Erythroblast (primary cell): ENCODE results near the gene STK39.

Experiments
- DNase-seq, 2 experiments: peaks; one replicate each; lab custom pipeline; 2025; lab: John Stamatoyannopoulos, UW
- GATA1 ChIP-seq: IDR thresholded peaks from 2 replicates; pipeline ENCODE4 v1.6.1; 2011; ENCODE audit warnings: low read depth, mild to moderate bottlenecking, control low read depth, low read length, moderate library complexity
- POLR2A ChIP-seq: IDR thresholded peaks from 2 replicates; pipeline ENCODE4 v1.6.1; 2011; ENCODE audit warnings: mild to moderate bottlenecking, low read length

Gene STK39

DNA sequence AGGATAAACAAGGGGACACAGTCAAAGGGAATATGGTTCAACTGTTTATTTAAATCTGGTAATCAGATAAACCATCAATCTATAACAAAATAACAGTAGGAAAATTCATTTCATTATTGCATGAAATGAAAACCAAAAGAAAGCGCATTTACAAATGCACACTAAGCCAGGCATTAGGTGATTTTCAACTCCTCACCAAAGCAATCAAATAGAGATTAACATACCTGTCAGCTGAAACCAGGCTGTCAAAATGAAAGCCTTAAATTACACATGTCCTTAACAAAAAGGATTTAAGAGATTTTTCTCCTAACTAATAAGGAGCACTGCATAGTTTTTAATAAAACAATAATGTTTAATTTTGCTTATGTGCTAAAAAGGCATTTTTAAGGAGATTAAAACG is 23.0 kb downstream of the STK39 start:
- DNase-seq, result no peak
- TF ChIP-seq POLR2A, result no peak
- no peak for TF ChIP-seq GATA1

DNA sequence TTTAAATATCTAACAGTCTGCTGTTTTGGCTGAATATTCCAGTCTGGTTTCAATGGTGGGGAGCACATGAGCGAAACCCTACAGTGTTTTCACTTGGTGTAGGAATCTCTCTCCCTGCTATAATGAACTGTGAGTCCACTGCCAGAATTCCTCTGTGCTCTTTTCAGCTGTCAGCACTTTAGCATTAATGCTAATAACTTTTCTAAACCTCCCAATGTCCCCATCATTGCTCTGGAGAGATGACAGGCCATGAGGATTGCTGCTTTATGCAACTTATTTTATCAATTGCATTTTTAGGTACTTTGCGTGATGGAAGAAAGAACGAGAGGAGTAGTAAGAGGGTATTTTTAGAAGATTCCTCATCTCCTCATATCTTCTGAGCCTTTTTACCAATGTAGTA is 25.3 kb downstream of the STK39 start:
- no peak for DNase-seq
- TF ChIP-seq GATA1 (no peak), POLR2A (no peak)

DNA sequence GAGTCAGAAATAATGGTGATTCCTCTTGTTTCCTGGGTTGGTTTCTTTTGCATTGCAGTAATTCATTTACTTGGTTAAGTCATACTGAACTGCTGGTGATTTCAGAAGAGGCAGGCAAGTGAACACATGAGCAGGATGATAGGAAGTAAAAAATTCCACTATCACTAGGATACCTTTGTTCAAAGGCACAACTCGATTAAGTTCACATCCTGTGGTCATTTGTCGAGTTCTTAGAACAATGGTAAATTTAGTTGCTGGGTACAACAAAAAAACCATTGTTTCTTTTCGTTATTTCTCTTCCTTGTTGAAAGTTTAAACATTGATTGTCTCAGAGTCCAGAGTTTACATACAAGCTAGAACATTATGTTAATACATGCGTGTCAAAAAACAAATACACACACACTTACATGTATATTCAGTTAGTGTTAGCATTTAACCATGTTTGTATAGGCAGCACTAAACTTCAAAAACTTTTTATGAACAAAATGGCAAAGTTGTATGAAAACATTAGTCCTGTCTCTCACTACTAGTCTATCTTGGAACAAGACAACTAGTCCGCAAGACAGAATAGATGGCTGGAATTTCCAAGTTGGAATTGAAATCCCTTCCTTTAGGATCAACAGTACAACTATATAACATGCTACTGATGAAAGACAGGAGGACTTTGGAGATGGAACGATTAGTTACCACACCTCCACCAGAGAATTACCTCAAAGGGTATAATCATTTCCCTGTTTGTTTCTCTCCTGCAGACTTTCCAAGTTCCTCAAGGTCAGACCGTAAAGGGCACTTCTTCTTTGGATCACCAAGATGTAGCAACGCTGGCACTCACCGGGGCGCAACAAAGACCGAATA is 26.2 kb downstream of the STK39 start:
- TF ChIP-seq POLR2A, result no peak
- TF ChIP-seq GATA1, result no peak
- no peak for DNase-seq

DNA sequence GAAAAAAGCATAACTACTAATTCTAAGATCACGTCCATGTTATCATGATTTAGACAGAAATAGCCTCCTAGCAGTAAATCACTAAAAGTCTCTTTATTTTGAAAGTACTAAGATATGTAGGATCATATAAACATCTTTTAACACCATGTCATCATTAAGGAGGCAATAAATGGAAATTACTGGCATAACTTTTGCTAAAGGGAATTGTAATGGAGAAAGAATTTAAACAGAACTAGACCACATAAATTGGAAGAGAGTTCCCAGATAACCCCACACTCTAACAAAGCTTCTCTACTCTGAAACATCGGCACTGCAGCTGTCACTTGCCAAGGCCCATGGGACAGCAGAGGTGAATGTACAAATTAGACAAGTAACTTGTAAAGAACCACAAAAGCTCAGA is 29.5 kb downstream of the STK39 start:
- no peak for TF ChIP-seq GATA1
- TF ChIP-seq POLR2A, result no peak
- DNase-seq, result no peak

DNA sequence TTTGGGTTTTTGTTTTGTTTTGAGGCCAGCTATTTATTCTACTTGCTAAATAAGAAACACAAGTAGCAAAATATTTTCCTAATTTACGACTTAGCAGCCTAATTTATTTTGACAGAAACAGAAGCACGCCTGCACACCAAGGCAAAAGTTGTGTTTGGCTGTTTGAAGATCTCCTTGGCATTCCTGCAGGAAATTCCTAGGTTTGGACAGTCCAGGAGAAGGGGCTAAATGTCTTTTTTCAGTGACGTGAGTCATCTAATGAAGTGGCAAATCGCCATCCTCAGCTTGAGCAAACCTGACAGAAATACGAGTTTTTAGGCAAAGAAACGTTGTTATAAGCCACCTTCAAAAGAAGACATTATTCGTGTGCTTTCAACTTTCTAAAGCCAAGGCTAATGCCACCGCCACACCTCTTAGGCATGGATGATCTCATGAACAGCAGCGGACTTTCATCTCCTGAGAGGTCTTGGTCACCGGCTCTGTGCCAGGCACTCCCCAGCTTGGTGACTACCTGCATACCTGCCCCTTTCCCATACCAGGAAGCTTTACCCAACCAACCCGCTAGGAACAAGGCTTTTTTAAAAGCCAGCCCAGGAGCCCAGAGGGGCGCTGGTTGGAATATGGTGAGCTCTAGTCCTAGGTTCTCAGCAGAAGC is 30.9 kb downstream of the STK39 start:
- no peak for DNase-seq
- no peak for TF ChIP-seq POLR2A
- no peak for TF ChIP-seq GATA1

DNA sequence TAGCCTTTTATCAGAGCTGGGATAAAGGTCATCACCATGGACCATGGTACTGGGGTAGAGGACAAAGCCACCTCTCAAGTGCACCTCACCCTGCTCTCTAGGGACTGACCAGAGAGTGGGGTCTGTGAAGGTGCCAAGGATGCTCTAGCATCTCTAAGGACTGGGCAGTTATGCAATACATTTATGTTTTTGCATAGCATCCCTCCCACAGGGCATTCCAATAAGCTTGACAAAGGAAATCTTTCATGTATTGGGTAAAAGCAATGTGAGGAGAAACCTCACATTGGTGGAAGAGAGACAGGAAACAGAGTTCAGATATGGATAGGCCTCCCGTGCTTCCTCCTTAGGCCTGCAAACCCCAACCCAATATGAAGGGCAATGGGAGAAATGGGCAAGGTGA is 31.6 kb downstream of the STK39 start:
- TF ChIP-seq GATA1 (no peak), POLR2A (no peak)
- no peak for DNase-seq

DNA sequence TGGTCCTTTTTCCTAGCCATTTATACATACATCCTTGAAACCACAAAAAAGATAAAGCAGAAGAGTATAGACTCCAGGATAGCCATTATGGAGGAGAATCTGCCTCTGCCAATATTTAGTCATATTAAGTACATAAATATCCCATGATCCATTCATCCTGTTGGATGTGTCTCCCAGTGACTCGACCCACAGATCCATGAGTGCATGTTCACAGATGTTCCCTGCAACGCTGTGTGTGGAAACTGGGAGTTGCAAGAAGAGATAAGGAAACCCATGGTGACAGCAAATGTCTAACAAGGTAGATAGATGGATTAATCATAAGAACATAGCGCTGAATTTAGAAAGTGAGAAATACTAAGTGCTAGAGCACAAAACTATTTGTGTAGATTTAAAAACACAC is 34.5 kb downstream of the STK39 start:
- no peak for TF ChIP-seq POLR2A
- no peak for TF ChIP-seq GATA1
- DNase-seq, result no peak

DNA sequence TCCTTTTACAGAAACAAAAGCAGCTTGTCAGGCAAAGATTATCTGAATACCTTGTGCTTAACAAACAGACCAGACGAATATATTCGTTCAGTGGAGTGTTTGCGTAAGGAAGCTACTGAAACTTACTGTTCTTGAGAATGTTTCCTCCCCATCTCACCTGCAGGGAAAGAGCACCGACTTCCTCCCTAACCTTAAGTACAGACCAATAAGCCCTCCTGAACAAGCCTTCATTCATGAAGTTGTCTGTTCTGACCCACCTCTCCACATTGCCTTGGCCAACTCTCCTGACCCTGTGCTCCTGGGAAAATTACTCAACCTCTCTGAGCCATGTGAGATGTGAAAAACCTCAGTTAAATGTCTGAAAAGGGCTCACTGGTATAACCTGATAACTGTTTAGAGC is 35.2 kb downstream of the STK39 start:
- TF ChIP-seq POLR2A (no peak), GATA1 (no peak)
- no peak for DNase-seq

DNA sequence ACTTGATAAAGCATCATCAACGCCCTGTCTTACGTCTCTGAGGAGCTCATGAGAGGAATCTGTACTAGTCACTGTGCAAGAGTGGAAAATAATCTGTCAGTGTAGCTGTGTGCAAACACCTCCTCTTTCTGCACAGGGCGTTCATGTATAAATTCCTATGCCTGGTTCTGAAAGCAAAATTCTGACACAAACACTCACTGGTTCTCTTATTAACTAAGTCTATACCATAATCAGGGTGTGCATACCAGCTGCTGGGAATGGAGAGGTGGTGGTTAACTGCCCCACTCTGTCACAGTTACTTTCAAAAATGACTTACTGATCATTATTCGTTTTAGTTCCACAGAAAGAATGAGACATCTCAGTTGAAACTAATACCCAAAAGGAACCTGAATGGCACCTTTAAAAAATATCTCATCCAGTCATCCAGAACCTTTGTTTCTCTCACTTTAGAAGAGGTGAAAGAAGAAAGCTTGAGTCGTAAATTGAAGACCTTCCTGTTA is 35.7 kb downstream of the STK39 start:
- DNase-seq, result no peak
- no peak for TF ChIP-seq POLR2A
- TF ChIP-seq GATA1, result no peak

DNA sequence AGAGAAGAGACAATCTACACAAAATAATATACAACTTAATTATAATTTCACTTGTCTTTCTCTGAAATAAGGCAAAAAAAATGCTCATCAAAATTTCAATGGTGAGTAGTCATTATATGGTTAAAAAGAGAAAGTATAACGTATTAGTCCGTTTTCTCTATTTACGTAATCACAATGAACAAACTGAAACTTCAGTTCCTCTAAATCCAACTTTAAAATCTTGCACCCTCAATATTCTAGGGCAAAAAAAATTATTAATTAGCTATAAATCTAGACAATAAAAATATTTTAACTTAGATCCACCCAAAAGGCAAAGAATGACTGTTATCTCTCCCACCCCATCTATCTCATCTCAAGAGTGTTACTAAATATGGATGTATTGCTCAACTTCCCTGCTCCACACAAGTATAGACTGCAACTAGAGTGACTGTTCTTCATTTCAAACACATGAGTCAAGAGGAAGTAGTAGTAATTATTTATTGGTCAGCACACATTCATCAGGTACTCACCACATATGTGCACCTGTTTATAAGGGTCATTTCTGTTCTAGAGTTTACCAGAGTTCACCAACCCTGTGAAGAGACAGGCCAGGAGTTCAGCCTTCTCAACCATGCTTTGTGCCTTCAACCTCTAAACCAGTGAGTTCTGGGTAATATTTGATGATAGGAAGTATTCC is 36.4 kb downstream of the STK39 start:
- TF ChIP-seq GATA1, result no peak
- TF ChIP-seq POLR2A, result no peak
- DNase-seq, result peak in 1 of 2 experiments; percentile 10

DNA sequence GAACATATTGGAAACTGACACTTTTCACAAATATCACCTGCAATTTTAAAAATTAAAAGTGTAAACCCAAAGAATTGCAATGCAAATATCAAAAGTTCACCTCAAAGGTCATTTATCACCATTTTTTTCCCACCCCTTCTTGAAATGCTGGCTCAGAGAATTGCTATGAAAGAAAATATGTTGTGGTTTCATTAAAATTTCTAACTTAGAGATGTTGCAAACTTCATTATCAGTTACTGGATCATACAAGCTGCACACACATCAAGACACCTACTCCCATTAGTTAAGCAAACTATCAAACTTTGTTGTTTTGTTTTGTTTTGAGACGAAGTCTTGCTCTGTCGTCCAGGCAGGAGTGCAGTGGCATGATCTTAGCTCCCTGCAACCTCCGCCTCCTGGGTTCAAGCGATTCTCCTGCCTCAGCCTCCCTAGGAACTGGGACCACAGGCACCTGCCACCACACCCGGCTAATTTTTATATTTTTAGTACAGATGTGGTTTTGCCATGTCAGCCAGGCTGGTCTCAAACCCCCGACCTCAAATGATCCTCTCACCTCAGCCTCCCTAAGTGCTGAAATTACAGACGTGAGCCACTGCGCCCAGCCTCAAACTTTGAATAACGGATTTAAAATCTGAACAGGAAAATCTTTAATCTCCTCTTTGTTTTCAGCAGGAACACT is 37.0 kb downstream of the STK39 start:
- no peak for DNase-seq
- TF ChIP-seq POLR2A (no peak), GATA1 (no peak)

DNA sequence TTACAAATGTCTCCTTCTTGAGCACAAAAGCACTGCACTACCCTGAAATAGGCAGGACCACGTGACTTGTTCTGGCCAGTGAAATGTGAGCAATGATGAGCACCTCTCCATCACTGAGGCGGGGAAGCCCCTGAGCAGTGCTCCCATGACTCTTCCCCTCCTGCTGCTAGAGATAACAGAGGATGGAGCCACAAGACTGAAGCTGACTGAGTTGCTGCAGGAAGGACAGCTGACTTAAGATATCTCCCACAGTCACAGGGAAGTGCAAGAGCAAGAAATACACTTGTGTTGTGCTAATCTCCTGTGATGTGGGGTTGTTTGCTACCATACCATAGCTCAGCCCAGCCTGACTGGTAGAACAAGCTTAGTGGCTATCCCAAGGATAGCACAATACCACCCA is 38.7 kb downstream of the STK39 start:
- TF ChIP-seq GATA1 (no peak), POLR2A (no peak)

DNA sequence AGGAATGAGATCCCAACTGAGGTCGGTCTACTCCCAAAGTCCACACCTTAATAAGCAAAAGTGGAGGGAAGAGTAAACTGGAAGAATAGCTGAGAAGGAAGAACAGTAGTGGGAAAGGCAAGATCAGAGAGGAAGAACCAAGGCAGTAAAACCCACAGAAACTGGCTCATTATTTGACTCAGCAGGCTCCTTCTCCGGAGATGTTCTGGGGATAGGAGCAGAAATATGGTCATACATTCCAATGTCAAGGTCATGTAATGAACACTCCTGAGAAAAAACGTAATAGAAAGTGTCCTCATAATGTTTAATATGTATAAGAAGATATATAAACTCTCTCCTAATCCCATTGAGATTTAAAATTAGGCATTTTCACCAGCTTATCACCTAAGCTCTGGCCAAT is 39.5 kb downstream of the STK39 start:
- TF ChIP-seq GATA1 (no peak), POLR2A (no peak)

More for the DNA sequence above, 38.7 kb downstream of the STK39 start:
- DNase-seq, result peak; percentile 59 to 68

More for the DNA sequence above, 39.5 kb downstream of the STK39 start:
- no peak for DNase-seq
